IMR-90 (cell line): ENCODE data around the gene TNRC6A. TPM values are rescaled to one million over a fixed set of nuclear protein-coding genes. Genes with fewer than 3 reads are reported as not detected.

Experiments used
- ATAC-seq: fragments of 200-7000 bp; cut with Tn5 transposase; 2 replicates; pipeline ENCODE4 v1.9.1; 2020; ENCODE audit warnings: low read depth, mild to moderate bottlenecking, moderate library complexity
- BruUV-seq: library from RNA; stranded (reverse); fragments of 400-500 nt; replicated peaks from 2 replicates; lab custom pipeline; 2021; lab: Mats Ljungman, UMichigan
- CTCF ChIA-PET: fragments of 300-600 bp; formaldehyde crosslinking; extraction: SDS; loops from one replicate; lab custom pipeline; 2021; ENCODE audit warnings: antibody characterized with exemption; lab: Yijun Ruan, JAX
- POLR2A ChIA-PET: fragments of 300-600 bp; sonication (Branson Sonifier 250); formaldehyde crosslinking; loops from one replicate; lab custom pipeline; 2022; ENCODE audit warnings: antibody characterized with exemption; ENCODE audit not compliant: unreplicated experiment; lab: Charles Lee
- DNase-seq: peaks from one replicate; pipeline ENCODE4 v3.0.0; 2013
- H2AFZ ChIP-seq: replicated peaks from 2 replicates; pipeline ENCODE3; 2013; ENCODE audit warnings: low read length, mild to moderate bottlenecking; ENCODE audit not compliant: poor library complexity
- H2AK5ac ChIP-seq: 2 replicates; pipeline ENCODE4 v1.6.1; 2013; ENCODE audit warnings: low read depth, low read length, inconsistent platforms
- H2AK9ac ChIP-seq: replicated peaks from 2 replicates; pipeline ENCODE3; 2013; ENCODE audit warnings: mild to moderate bottlenecking, low read depth, low read length, moderate library complexity; ENCODE audit not compliant: poor library complexity
- H2BK120ac ChIP-seq: 2 replicates; pipeline ENCODE4 v1.6.1; 2013; ENCODE audit warnings: low read depth, low read length, inconsistent platforms
- H2BK15ac ChIP-seq: 3 replicates; pipeline ENCODE4 v1.6.1; 2013; ENCODE audit warnings: low read depth, low read length, inconsistent platforms
- H2BK20ac ChIP-seq: 2 replicates; pipeline ENCODE4 v1.6.1; 2013; ENCODE audit warnings: low read depth, mild to moderate bottlenecking, inconsistent platforms, low read length, moderate library complexity
- H2BK5ac ChIP-seq: 2 replicates; pipeline ENCODE4 v1.6.1; 2013; ENCODE audit warnings: mild to moderate bottlenecking, low read depth, low read length, inconsistent platforms; ENCODE audit not compliant: poor library complexity, severe bottlenecking
- H3K14ac ChIP-seq: replicated peaks from 2 replicates; pipeline ENCODE4 v1.6.1; 2013; ENCODE audit warnings: low read depth, low read length, inconsistent platforms
- H3K18ac ChIP-seq: 2 replicates; pipeline ENCODE4 v1.6.1; 2013; ENCODE audit warnings: low read depth, low read length, control low read depth
- H3K23ac ChIP-seq: 2 replicates; pipeline ENCODE4 v1.6.1; 2013; ENCODE audit warnings: low read depth, low read length, inconsistent platforms
- H3K27ac ChIP-seq: 2 replicates; pipeline ENCODE4 v1.5.1; 2013; ENCODE audit warnings: mild to moderate bottlenecking, control low read depth, low read length; ENCODE audit not compliant: insufficient read depth
- H3K27me3 ChIP-seq: 2 replicates; pipeline ENCODE4 v1.6.1; 2013; ENCODE audit warnings: low read length; ENCODE audit not compliant: control insufficient read depth, insufficient read depth
- H3K36me3 ChIP-seq: 2 replicates; pipeline ENCODE4 v1.6.1; 2013; ENCODE audit warnings: low read length, mixed read lengths; ENCODE audit not compliant: control insufficient read depth, insufficient read depth
- H3K4ac ChIP-seq: 2 replicates; pipeline ENCODE4 v1.6.1; 2013; ENCODE audit warnings: low read depth, low read length, inconsistent platforms
- H3K4me1 ChIP-seq: 2 replicates; pipeline ENCODE4 v1.6.1; 2013; ENCODE audit warnings: low read length, mixed read lengths; ENCODE audit not compliant: control insufficient read depth, insufficient read depth
- H3K4me2 ChIP-seq: 2 replicates; pipeline ENCODE4 v1.6.1; 2013; ENCODE audit warnings: low read depth, mild to moderate bottlenecking, control low read depth, low read length, moderate library complexity
- H3K4me3 ChIP-seq: 2 replicates; pipeline ENCODE4 v1.5.1; 2013; ENCODE audit warnings: low read depth, mild to moderate bottlenecking, control low read depth, low read length, moderate library complexity; ENCODE audit not compliant: insufficient read depth
- H3K56ac ChIP-seq: 2 replicates; pipeline ENCODE4 v1.6.1; 2013; ENCODE audit warnings: low read length, inconsistent platforms; ENCODE audit not compliant: insufficient read depth; ENCODE audit errors: extremely low read depth
- H3K79me1 ChIP-seq, 2 experiments: 2 replicates each; pipeline ENCODE4 v1.6.1; 2013; ENCODE audit warnings: low read length in 2 of 2, inconsistent platforms in 1 of 2, low read depth in 1 of 2
- H3K9ac ChIP-seq: 2 replicates; pipeline ENCODE4 v1.6.1; 2013; ENCODE audit warnings: low read depth, low read length, control low read depth
- H3K9me1 ChIP-seq: 2 replicates; pipeline ENCODE4 v1.6.1; 2013; ENCODE audit warnings: low read length, inconsistent platforms; ENCODE audit not compliant: insufficient read depth
- H3K9me3 ChIP-seq: 2 replicates; pipeline ENCODE4 v1.6.1; 2013; ENCODE audit warnings: low read length; ENCODE audit not compliant: control insufficient read depth, insufficient read depth
- H4K20me1 ChIP-seq: 2 replicates; pipeline ENCODE4 v1.6.1; 2013; ENCODE audit warnings: low read length, inconsistent platforms; ENCODE audit not compliant: insufficient read depth
- H4K5ac ChIP-seq: 2 replicates; pipeline ENCODE4 v1.6.1; 2013; ENCODE audit warnings: mild to moderate bottlenecking, low read depth, low read length, control low read depth
- H4K8ac ChIP-seq, 2 experiments: 2 replicates each; pipeline ENCODE4 v1.6.1; 2013; ENCODE audit warnings: low read depth in 2 of 2, low read length in 2 of 2, control low read depth in 1 of 2, inconsistent platforms in 1 of 2
- H4K91ac ChIP-seq: 2 replicates; pipeline ENCODE4 v1.6.1; 2013; ENCODE audit warnings: low read depth, low read length, inconsistent platforms; ENCODE audit not compliant: insufficient read depth
- CEBPB ChIP-seq: IDR thresholded peaks from 2 replicates; pipeline ENCODE4 v1.6.1; 2012; ENCODE audit warnings: low read depth, low read length, improper control_type of control experiment
- MAFK ChIP-seq: IDR thresholded peaks from 2 replicates; pipeline ENCODE4 v1.6.1; 2012; ENCODE audit warnings: low read depth, low read length, improper control_type of control experiment
- MAZ ChIP-seq: IDR thresholded peaks from 2 replicates; pipeline ENCODE4 v1.6.1; 2012; ENCODE audit warnings: low read depth, mild to moderate bottlenecking, low read length, improper control_type of control experiment, moderate library complexity, borderline replicate concordance
- MXI1 ChIP-seq: IDR thresholded peaks from 2 replicates; pipeline ENCODE4 v1.6.1; 2012; ENCODE audit warnings: low read depth, mild to moderate bottlenecking, low read length, moderate library complexity, borderline replicate concordance
- POLR2A ChIP-seq: IDR thresholded peaks from 2 replicates; pipeline ENCODE4 v1.6.1; 2012; ENCODE audit warnings: mild to moderate bottlenecking, low read depth, low read length
- RAD21 ChIP-seq: IDR thresholded peaks from 2 replicates; pipeline ENCODE4 v1.6.1; 2012; ENCODE audit warnings: low read length, improper control_type of control experiment
- SMC3 ChIP-seq: fragments of 150-350 bp; IDR thresholded peaks from 2 replicates; pipeline ENCODE4 v1.6.1; 2016; ENCODE audit warnings: low read depth, mild to moderate bottlenecking, antibody characterized with exemption, low read length, moderate library complexity
- WGBS, 2 experiments: methylation state at CpG; one replicate each; pipeline versions ENCODE4 v1.1.5 to v1.1.7; 2013; ENCODE audit warnings: missing lambda C conversion rate in 2 of 2; ENCODE audit not compliant: insufficient read length in 1 of 2; ENCODE audit errors: extremely low coverage in 2 of 2; 5-methylcytosine and 5-hydroxymethylcytosine counted together
- dilution Hi-C: fragments of 300-500 bp; cut with HindIII; formaldehyde crosslinking; loops from one replicate; pipeline ENCODE4 v1.14.3; 2018; ENCODE audit warnings: low sequenced_read_pairs; ENCODE audit not compliant: unreplicated experiment
- in situ Hi-C: fragments of 300-500 bp; cut with MboI; formaldehyde crosslinking; loops from 3 replicates; pipeline ENCODE4 v1.14.3; 2019; ENCODE audit warnings: low sequenced_read_pairs, inconsistent platforms, mixed read lengths
- intact Hi-C: fragments of 100-400 bp; cut with micrococcal nuclease; formaldehyde crosslinking; loops from 2 replicates; pipeline ENCODE4 v1.10.0; 2022
- polyA plus RNA-seq, 3 experiments: library from polyadenylated mRNA; depleted of rRNA; stranded (reverse); fragments of >200 nt; gene quantifications; 2 replicates each; pipeline ENCODE4 v1.2.3, GENCODE V29; 2012; ENCODE audit warnings: low replicate concordance in 1 of 3
- total RNA-seq: library from RNA; depleted of rRNA; stranded (reverse); fragments of >200 nt; gene quantifications from 2 replicates; pipeline ENCODE4 v1.2.3, GENCODE V29; 2012

TNRC6A gene
- total and polyA plus RNA-seq, 2 of the 4 experiments (the other 2 are of a cell fraction) = 32.4 to 42.3 TPM

DNA sequence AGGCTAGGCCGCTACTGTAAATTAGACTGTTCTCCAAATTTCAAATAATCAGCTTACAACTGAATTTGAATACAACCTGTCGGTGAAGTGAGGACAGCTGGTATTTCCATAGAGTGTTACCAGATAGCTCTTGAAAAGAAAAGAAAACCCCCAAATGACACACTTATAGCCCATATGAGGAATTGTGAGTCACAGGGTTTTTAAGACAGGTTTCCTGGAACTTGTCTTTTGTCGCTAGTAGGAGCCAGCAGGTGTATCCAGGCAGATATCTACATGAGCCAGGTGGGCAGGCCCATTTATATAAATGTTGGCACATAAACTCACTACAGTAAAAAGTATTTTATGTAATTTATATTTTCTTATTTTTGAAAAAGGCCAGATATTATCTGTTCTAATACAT lies 24.0 kb downstream of the TNRC6A start:
- 100% methylated on average over 1 of the region's 3 CpGs; no CpG with 5 or more reads in 1 of the 2 experiments for WGBS, 2 experiments
- CTCF ChIA-PET = interaction anchor here (0.6 to 1.3 kb wide), 2 partner anchors 12 to 101 kb away, joined by 3 to 4 read pairs; no protein-coding TSS in a partner anchor
- Histone ChIP-seq H3K9me3 (no peaks in the 10 kb centered on the region), H4K20me1 (peaks cover 76% of the 10 kb centered on the region), H3K4me2 (no peak overlapping the region), H2AK5ac (no peak overlapping the region), H4K91ac (no peak overlapping the region), H3K4ac (no peak overlapping the region), H2BK5ac (no peak overlapping the region), H3K27ac (no peak overlapping the region), H3K23ac (no peak overlapping the region), H3K56ac (no peak overlapping the region), H3K27me3 (no peaks in the 10 kb centered on the region), H2BK20ac (no peak overlapping the region), H2BK15ac (no peak overlapping the region), H3K18ac (no peak overlapping the region), H3K36me3 (peaks cover 2% of the 10 kb centered on the region; the same call in 1 of the 2 replicates), H4K8ac (no peak overlapping the region), H2AK9ac (no peak overlapping the region), H3K14ac (no peak overlapping the region), H4K5ac (no peak overlapping the region), H3K79me1 (peaks cover 34 to 75% of the 10 kb centered on the region in 2 experiments), H2AFZ (no peak overlapping the region), H3K9me1 (peaks cover 19% of the 10 kb centered on the region), H2BK120ac (no peak overlapping the region), H3K4me1 (peaks cover 8% of the 10 kb centered on the region), H3K4me3 (no peak overlapping the region), H3K9ac (no peak overlapping the region)
- BruUV-seq = no TSS peak
- no peak for DNase-seq
- dilution Hi-C loops (no loop called here), in situ Hi-C loops (no loop called here), intact Hi-C loops (no loop called here)
- TF ChIP-seq SMC3 = no peak
- TF ChIP-seq POLR2A = no peak
- no peak for TF ChIP-seq MXI1
- no peak for TF ChIP-seq RAD21
- TF ChIP-seq CEBPB = no peak
- no peak for TF ChIP-seq MAZ
- TF ChIP-seq MAFK = no peak
- POLR2A ChIA-PET = no interaction called here
- ATAC-seq = no peak
